Epidermal melanocyte (primary cell): ENCODE results near the gene NAGLU.

Experiments used
- DNase-seq: peaks from one replicate; pipeline ENCODE4 v3.0.0; 2011; ENCODE audit warnings: low spot score; ENCODE audit not compliant: insufficient read length

NAGLU gene

DNA sequence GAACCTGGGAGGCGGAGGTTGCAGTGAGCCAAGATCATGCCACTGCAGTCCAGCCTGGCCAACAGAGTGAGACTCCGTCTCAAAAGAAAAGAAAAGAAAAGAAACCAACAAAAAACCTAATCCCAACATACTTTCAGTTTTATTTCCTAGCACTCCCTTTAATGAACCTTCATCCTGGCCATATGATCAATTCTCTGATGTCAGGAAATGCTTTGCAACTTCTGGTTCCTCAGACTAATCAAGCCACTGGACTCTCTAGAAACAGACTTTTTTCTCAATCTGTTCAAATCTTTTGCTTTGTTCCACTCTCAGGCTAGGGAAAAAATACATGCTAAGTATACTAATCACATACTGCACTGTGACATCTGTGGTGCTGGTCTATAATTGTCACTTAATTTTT, 54.8 kb downstream of the NAGLU start:
- DNase-seq: no peak

- no peak for DNase-seq
Observed at GRCh38 chr17:42591411-42591810, 55.4 kb downstream of the NAGLU start.
